Fibroblast of the conjunctiva (primary cell): ENCODE measurements around the gene TDRD5.
A peak's percentile ranks its signal among the peaks of the same experiment; 100 is the strongest.
"Not testable (repeated sequence)": the region's sequence is repeated elsewhere in the genome, so short reads cannot be mapped to it uniquely, and the experiment has no call there.

Experiments used
- DNase-seq: peaks from one replicate; pipeline ENCODE4 v3.0.0-alpha.2; 2010; ENCODE audit warnings: low read depth

TDRD5 gene

GRCh38 chr1:179601093-179601492 is 9.5 kb downstream of the TDRD5 start:
- DNase-seq, result no peak

- DNase-seq, result no peak
Observed at GRCh38 chr1:179612361-179612760, 20.7 kb downstream of the TDRD5 start.

- DNase-seq, result no peak
Observed at GRCh38 chr1:179630719-179631118, 39.1 kb downstream of the TDRD5 start.

- no peak for DNase-seq
Observed at GRCh38 chr1:179632868-179633267, 41.2 kb downstream of the TDRD5 start.

DNA sequence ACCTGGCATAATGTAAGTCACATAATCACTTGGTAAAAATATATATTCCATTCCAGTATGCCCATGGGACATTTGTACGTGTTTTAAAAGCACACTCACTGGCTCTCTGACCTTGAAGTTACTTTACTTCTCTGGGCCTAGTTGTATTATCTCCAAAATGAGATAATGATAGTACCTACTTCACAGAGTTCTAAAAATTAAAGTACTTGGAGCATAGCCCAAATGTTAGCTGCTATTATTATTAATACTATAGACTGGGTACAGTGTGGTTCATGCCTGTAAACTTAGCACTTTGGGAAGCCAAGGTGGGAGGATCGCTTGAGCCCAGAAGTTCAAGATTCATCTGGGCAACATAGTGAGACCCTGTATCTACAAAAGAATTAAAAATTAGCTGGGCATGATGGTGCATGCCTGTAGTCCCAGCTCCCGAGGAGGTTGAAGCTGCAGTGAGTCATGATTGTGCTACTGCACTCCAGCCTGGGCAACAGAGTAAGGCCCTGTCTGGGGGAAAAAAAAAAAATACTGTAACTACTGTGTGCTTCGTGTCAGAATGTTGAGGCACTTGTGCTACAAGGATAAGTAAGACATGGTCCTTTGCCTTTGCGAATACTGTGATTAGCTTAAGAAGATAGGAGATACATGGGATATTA is 45.7 kb downstream of the TDRD5 start:
- DNase-seq, result no peak

DNA sequence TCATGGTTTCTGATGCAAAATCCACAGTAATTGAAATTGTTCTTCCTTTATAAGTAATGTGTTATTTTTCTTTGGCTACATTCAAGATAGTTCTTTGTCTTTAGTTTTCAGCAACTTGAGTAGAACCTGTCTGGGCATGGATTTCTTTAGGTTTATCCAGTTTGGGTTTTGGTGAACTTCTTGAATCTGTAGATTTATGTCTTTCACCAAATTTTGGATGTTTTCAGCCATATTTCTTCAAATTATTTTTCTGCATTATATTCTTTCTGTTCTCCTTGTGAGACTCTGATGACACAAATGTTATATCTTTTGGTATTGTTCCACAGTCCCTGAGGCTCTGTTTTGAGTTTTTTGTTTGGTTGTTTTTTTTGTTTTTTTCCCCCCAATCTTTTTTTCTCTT is 69.4 kb downstream of the TDRD5 start:
- no peak for DNase-seq

GRCh38 chr1:179663810-179664209 is 72.2 kb downstream of the TDRD5 start:
- DNase-seq, result no peak

- DNase-seq, result no peak
Observed at GRCh38 chr1:179677882-179678281, 86.2 kb downstream of the TDRD5 start.

DNA sequence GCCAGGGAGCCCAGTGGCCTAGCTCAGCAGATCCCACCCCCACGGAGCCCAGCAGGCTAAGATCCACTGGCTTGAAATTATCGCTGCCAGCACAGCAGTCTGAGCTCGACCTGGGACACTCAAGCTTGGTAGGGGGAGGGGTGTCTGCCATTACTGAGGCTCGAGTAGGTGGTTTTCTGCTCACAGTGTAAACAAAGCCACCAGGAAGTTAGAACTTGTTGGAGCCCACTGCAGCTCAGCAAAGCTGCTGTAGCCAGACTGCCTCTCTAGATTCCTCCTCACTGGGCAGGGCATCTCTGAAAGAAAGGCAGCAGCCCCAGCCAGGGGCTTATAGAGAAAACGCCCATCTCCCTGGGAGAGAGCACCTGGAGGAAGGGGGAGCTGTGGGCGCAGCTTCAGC is 102.9 kb downstream of the TDRD5 start:
- DNase-seq, result not testable (repeated sequence)

GRCh38 chr1:179702946-179703539 is 111.4 kb downstream of the TDRD5 start:
- no peak for DNase-seq

DNA sequence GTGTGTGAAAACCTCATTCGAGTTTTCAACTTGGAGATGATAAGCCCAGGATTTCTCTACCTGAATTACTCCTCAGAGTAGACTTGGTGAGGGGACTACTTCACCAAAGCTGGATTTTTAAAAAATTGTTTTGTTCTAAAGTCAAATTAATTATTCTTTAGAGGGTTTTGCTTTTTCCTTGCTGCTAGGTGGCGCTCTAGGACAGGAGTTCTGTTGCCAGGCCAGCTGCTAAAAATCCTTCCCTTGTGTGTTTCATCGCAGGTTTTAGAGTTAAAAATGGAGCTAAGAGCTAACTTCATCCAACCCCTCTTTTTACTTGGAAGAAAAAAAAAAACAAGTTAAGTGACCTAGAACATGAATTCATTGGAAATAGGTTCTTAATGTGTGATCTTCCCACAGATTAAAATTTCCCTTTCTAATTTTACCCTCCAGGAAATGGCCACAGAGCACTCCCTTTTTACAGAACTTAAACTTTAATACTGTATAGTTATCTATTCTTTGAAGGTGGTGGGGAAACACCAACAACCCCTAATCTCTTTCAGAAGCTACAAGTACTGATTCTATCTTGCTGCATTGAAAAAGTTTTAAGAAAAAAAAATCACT is 114.8 kb downstream of the TDRD5 start:
- DNase-seq, result peak; percentile 53

DNA sequence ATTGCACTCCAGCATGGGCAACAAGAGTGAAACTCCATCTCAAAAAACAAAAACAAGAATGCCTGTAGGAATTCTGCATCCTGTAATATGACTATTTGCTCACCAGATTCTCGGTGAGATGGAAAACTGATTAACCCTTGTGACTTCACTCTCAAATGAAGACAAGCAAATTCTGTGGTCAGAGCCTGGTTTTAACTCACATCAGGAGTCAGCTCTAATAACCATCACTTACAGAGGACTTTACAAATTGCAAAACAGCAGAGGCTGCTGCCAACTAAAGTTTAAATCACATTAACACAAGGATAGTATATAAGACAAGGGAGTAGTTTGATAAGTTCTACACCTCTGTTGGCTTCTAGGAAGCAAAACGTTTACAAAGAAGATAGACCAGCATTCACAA is 115.8 kb downstream of the TDRD5 start:
- no peak for DNase-seq

DNA sequence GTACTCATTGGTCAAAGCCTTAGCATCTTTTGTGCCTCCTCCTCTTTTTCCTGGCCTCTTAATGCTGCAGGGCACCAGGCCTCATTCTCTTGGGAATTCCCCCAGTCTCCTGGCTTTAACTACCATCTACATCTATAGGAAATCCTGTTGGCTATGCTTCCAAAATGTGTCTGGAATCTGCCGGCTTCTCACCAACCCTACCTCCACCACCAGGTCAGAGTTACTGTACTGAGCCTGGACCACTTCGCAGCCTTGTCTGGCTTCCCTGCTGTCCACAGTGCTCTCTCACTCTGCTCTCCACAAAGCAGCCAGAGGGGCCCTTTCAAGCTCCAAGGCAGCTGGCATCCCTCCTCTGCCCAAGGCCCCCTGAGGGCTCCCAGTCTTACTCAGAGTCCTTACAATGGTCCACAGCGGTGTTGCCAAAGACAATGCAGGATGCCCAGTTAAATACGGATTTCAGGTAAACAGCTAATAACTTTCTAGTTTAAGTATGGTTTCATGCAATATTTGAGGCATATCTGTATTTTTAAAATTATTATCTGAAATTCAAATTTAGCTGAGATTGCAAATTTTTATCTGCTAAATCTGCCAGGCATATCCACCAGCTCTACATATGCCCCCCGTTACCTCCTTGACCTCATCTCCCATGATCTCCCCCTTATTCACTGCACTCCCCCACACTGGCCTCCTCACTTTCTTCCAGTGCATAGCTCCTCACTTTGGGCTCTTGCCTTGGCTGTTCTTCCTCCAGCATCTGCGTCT is 117.0 kb downstream of the TDRD5 start:
- no peak for DNase-seq

GRCh38 chr1:179709841-179710329 is 118.3 kb downstream of the TDRD5 start:
- DNase-seq, result no peak

DNA sequence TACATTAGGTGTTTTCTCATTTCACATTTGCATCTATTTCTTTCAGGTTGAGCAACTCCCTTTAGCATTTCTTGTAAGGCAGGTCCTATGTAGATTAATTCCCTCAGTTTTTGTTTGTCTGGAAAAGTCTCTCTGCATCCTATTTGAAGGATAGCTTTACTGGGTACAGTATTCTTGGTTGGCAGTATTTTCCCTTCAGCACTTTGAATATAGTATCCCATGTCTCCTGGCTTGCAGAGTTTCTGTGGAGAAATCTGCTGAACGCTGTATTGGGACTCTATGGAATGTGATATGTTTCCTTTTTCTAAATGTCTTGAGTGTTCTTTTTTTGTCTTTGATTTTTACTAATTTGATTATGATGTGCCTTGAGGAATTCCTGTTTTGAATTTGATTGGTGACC is 122.5 kb downstream of the TDRD5 start:
- no peak for DNase-seq

DNA sequence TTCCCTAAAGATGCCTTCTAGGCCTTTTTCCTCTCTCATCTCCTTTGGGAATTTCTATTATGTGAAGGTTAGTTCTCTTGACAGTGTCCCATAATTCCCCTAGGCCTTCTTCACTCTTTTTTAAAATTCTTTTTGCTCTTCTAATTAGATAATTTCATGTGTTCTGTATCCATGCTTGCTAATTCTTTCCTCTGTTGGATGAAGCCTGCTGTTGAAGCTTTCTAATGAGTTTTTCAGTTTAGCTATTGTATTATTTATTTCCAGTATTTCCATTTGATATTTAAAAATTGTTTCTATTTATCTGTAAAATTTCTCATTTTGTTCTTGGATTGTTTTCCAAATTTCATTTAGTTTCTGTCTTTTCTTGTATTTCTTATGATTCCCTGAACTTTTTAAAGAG is 123.0 kb downstream of the TDRD5 start:
- no peak for DNase-seq

DNA sequence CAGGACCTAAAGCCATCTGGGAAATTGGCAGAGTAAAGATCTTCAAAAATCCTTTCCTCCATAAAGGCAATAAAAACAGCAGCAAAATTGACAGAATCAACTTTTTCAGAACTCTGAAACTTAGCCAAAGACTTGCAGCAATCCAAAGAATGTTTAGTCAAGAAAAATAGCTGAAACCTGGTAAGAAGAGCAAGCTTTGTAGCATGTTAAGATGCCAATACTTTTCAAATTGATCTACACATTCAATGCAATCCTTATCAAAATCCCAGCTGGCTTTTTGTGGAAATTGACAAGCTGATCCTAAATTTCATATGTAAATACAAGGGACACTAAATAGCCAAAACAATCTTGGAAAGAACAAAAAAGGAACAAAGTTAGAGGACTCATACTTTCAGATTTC is 127.6 kb downstream of the TDRD5 start:
- DNase-seq, result no peak

GRCh38 chr1:179728271-179728670 is 136.6 kb downstream of the TDRD5 start:
- DNase-seq, result no peak

- no peak for DNase-seq
Observed at GRCh38 chr1:179729881-179730280, 138.2 kb downstream of the TDRD5 start.

DNA sequence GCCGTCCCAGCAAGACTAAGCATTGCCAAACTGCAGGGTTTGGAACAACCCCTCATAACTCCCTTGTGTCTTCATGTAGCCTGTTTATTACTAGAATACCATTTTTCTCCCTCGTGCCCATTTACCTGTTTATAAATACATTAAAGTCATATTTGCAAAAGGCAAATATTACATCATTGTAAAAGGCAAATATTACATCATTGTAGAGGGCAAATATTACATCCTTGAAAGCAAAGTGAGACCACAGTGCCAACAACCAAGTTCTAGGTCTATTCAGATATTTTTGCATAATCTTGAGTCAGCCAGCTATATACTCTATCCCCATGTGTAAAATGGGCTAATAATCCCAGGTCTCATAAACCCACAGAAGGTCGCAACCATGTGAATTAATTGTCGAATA is 140.0 kb downstream of the TDRD5 start:
- no peak for DNase-seq
